ENCODE data around the gene CCT3. TPM values are rescaled to one million over a fixed set of nuclear protein-coding genes. Genes with fewer than 3 reads are reported as not detected.
A peak's percentile ranks its signal among the peaks of the same experiment; 100 is the strongest.

The CCT3 gene
- total and polyA plus RNA-seq, 12 donors, result 108 to 505 (median 258) TPM

- TF ChIP-seq, protein P1, sequence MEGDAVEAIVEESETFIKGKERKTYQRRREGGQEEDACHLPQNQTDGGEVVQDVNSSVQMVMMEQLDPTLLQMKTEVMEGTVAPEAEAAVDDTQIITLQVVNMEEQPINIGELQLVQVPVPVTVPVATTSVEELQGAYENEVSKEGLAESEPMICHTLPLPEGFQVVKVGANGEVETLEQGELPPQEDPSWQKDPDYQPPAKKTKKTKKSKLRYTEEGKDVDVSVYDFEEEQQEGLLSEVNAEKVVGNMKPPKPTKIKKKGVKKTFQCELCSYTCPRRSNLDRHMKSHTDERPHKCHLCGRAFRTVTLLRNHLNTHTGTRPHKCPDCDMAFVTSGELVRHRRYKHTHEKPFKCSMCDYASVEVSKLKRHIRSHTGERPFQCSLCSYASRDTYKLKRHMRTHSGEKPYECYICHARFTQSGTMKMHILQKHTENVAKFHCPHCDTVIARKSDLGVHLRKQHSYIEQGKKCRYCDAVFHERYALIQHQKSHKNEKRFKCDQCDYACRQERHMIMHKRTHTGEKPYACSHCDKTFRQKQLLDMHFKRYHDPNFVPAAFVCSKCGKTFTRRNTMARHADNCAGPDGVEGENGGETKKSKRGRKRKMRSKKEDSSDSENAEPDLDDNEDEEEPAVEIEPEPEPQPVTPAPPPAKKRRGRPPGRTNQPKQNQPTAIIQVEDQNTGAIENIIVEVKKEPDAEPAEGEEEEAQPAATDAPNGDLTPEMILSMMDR (IDR thresholded peaks at IDR 0.05), result no peak
- TF ChIP-seq POLR2A (IDR thresholded peaks at IDR 0.05), result no peak
- intact Hi-C loops (cut with DNase I), result no loop called here
- 53 to 71% (median 65%) methylated on average over 4 of the region's 4 CpGs for WGBS, 4 donors
- Histone ChIP-seq H3K27ac (peak overlapping the region in 3 of 5 donors; percentile 5 to 37 (median 26)), H3K9me3 (replicated peaks in 1 of 3) (no peaks in the 10 kb centered on the region), H3K36me3 (replicated peaks in 1 of 2) (peaks cover 0 to 95% of the 10 kb centered on the region in 2 donors), H3K4me3 (no peak overlapping the region), H3K4me1 (replicated peaks in 1 of 2) (peaks cover 0 to 3% of the 10 kb centered on the region in 2 donors), H3K27me3 (no peaks in the 10 kb centered on the region)
- DNase-seq, result no peak
Observed at GRCh38 chr1:156268336-156268735, 69.8 kb downstream of the CCT3 start.

DNA sequence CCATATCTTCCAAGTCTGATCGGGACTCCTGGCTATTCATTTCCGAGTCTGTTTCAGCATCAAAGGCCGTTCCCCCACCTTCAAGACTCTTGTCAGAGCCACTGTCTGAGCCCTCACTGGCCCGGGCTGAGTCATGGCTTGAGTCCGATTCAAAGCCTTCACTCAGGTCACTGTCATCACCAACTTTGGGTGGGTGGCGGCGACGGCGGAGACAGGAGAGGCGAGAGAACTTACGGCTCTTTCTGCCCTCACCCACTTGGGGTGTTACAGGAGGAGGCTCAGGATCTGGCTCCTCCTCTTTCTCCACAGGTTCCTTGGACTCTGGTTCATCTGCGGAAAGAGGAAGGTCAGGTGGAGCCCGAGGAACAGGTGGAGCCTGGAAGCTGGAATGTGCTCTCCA, 72.0 kb downstream of the CCT3 start:
- intact Hi-C loops (cut with DNase I), result no loop called here
- no peak for TF ChIP-seq POLR2A (IDR thresholded peaks at IDR 0.05)
- TF ChIP-seq, protein P1 (IDR thresholded peaks at IDR 0.05), result no peak
- H3K27me3 ChIP-seq, result no peaks in the 10 kb centered on the region
- no peak for DNase-seq
- no peaks in the 10 kb centered on the region for H3K9me3 ChIP-seq (replicated peaks in 1 of 3)
- H3K4me3 ChIP-seq, result no peak overlapping the region
- peaks cover 0 to 93% of the 10 kb centered on the region in 2 donors for H3K36me3 ChIP-seq (replicated peaks in 1 of 2)
- no peak overlapping the region for H3K27ac ChIP-seq
- peaks cover 4 to 12% of the 10 kb centered on the region in 2 donors for H3K4me1 ChIP-seq (replicated peaks in 1 of 2)
- WGBS, 4 donors, result 85 to 90% (median 88%) methylated on average over 9 to 13 of the region's 13 CpGs

- TF ChIP-seq, protein P1 (IDR thresholded peaks at IDR 0.05), result no peak
- TF ChIP-seq POLR2A (IDR thresholded peaks at IDR 0.05), result no peak
- 72 to 90% (median 82%) methylated on average over 8 to 9 of the region's 9 CpGs for WGBS, 4 donors
- Histone ChIP-seq H3K9me3 (replicated peaks in 1 of 3) (no peaks in the 10 kb centered on the region), H3K4me1 (replicated peaks in 1 of 2) (peaks cover 4 to 12% of the 10 kb centered on the region in 2 donors), H3K27ac (peak overlapping the region in 3 of 5 donors; percentile 10 to 69 (median 67)), H3K27me3 (no peaks in the 10 kb centered on the region), H3K4me3 (no peak overlapping the region), H3K36me3 (replicated peaks in 1 of 2) (peaks cover 0 to 94% of the 10 kb centered on the region in 2 donors)
- intact Hi-C loops (cut with DNase I), result no loop called here
- no peak for DNase-seq
Observed at GRCh38 chr1:156263288-156263655, 74.8 kb downstream of the CCT3 start.

- Histone ChIP-seq H3K27ac (peak overlapping the region in 4 of 5 donors; percentile 10 to 69 (median 38)), H3K27me3 (no peaks in the 10 kb centered on the region), H3K4me1 (replicated peaks in 1 of 2) (peaks cover 4 to 12% of the 10 kb centered on the region in 2 donors), H3K4me3 (no peak overlapping the region), H3K36me3 (replicated peaks in 1 of 2) (peaks cover 0 to 94% of the 10 kb centered on the region in 2 donors), H3K9me3 (replicated peaks in 1 of 3) (no peaks in the 10 kb centered on the region)
- TF ChIP-seq POLR2A (IDR thresholded peaks at IDR 0.05), result no peak
- TF ChIP-seq, protein P1 (IDR thresholded peaks at IDR 0.05), result no peak
- peak; percentile 51 to 81 (median 75) for DNase-seq
- intact Hi-C loops (cut with DNase I), result no loop called here
- WGBS, 4 donors, result 49 to 59% (median 53%) methylated on average over 9 of the region's 9 CpGs
Observed at GRCh38 chr1:156262461-156263287, 75.4 kb downstream of the CCT3 start.

Data from adrenal gland (tissue), 12 donors.